ENCODE measurements around the gene VPS41.

The VPS41 gene

GRCh38 chr7:38889872-38890432 is 19.0 kb downstream of the VPS41 start:
- TF ChIP-seq EZH2phosphoT487 (IDR thresholded peaks at IDR 0.05; ENCODE audit: low read length), result no peak
- no peak for TF ChIP-seq EZH2 (optimal IDR thresholded peaks at IDR 0.05; ENCODE audit: low read depth, low read length)
- TF ChIP-seq CTCF (IDR thresholded peaks at IDR 0.05; ENCODE audit: low read length), result peak; percentile 28; the same call in 1 of the 2 replicates
- Histone ChIP-seq H3K9ac (ENCODE audit: low read length) (no peak overlapping the region), H4K20me1 (ENCODE audit: insufficient read depth, low read length) (no peaks in the 10 kb centered on the region), H3K4me1 (ENCODE audit: low read length) (no peaks in the 10 kb centered on the region), H3K4me3 (ENCODE audit: low read length) (no peak overlapping the region), H3K36me3 (replicated peaks; ENCODE audit: insufficient read depth, low read length) (0 out of 2 replicates have a peak, but pooled peaks cover 3% of the 10 kb centered on the region), H3K27ac (ENCODE audit: low read length) (no peak overlapping the region), H3F3A (ENCODE audit: insufficient read depth, low read length) (no peaks in the 10 kb centered on the region), H3K79me2 (ENCODE audit: low read length) (peaks cover 17% of the 10 kb centered on the region), H2AFZ (ENCODE audit: low read length) (no peak overlapping the region), H3K4me2 (ENCODE audit: low read depth, low read length) (no peak overlapping the region), H3K9me3 (replicated peaks; ENCODE audit: insufficient read depth, low read length) (no peaks in the 10 kb centered on the region), H3K9me2 (replicated peaks; ENCODE audit: insufficient read depth, low read length) (no peaks in the 10 kb centered on the region), H3K27me3 (replicated peaks; ENCODE audit: insufficient read depth, low read length) (no peaks in the 10 kb centered on the region)
- DNase-seq, result no peak

GRCh38 chr7:38889079-38889478 is 19.9 kb downstream of the VPS41 start:
- DNase-seq, result no peak
- TF ChIP-seq CTCF (IDR thresholded peaks at IDR 0.05; ENCODE audit: low read length), result no peak
- no peak for TF ChIP-seq EZH2 (optimal IDR thresholded peaks at IDR 0.05; ENCODE audit: low read depth, low read length)
- TF ChIP-seq EZH2phosphoT487 (IDR thresholded peaks at IDR 0.05; ENCODE audit: low read length), result no peak
- no peaks in the 10 kb centered on the region for H3F3A ChIP-seq (ENCODE audit: insufficient read depth, low read length)
- no peak overlapping the region for H3K27ac ChIP-seq (ENCODE audit: low read length)
- H3K79me2 ChIP-seq (ENCODE audit: low read length), result peaks cover 15% of the 10 kb centered on the region
- H3K36me3 ChIP-seq (replicated peaks; ENCODE audit: insufficient read depth, low read length), result 0 out of 2 replicates have a peak, but pooled peaks cover 3% of the 10 kb centered on the region
- H3K9me2 ChIP-seq (replicated peaks; ENCODE audit: insufficient read depth, low read length), result no peaks in the 10 kb centered on the region
- H2AFZ ChIP-seq (ENCODE audit: low read length), result no peak overlapping the region
- no peaks in the 10 kb centered on the region for H3K9me3 ChIP-seq (replicated peaks; ENCODE audit: insufficient read depth, low read length)
- H3K4me1 ChIP-seq (ENCODE audit: low read length), result no peaks in the 10 kb centered on the region
- H4K20me1 ChIP-seq (ENCODE audit: insufficient read depth, low read length), result no peaks in the 10 kb centered on the region
- no peak overlapping the region for H3K4me3 ChIP-seq (ENCODE audit: low read length)
- H3K9ac ChIP-seq (ENCODE audit: low read length), result no peak overlapping the region
- no peaks in the 10 kb centered on the region for H3K27me3 ChIP-seq (replicated peaks; ENCODE audit: insufficient read depth, low read length)
- H3K4me2 ChIP-seq (ENCODE audit: low read depth, low read length), result no peak overlapping the region

- Histone ChIP-seq H2AFZ (ENCODE audit: low read length) (no peak overlapping the region), H3K9me2 (replicated peaks; ENCODE audit: insufficient read depth, low read length) (no peaks in the 10 kb centered on the region), H4K20me1 (ENCODE audit: insufficient read depth, low read length) (no peaks in the 10 kb centered on the region), H3K27me3 (replicated peaks; ENCODE audit: insufficient read depth, low read length) (no peaks in the 10 kb centered on the region), H3K9ac (ENCODE audit: low read length) (no peak overlapping the region), H3K79me2 (ENCODE audit: low read length) (peaks cover 22% of the 10 kb centered on the region), H3K4me3 (ENCODE audit: low read length) (no peak overlapping the region), H3F3A (ENCODE audit: insufficient read depth, low read length) (no peaks in the 10 kb centered on the region), H3K4me2 (ENCODE audit: low read depth, low read length) (no peak overlapping the region), H3K9me3 (replicated peaks; ENCODE audit: insufficient read depth, low read length) (no peaks in the 10 kb centered on the region), H3K27ac (ENCODE audit: low read length) (no peak overlapping the region), H3K36me3 (replicated peaks; ENCODE audit: insufficient read depth, low read length) (0 out of 2 replicates have a peak, but pooled peaks cover 3% of the 10 kb centered on the region), H3K4me1 (ENCODE audit: low read length) (no peaks in the 10 kb centered on the region)
- TF ChIP-seq CTCF (IDR thresholded peaks at IDR 0.05; ENCODE audit: low read length) (no peak), EZH2phosphoT487 (IDR thresholded peaks at IDR 0.05; ENCODE audit: low read length) (no peak), EZH2 (optimal IDR thresholded peaks at IDR 0.05; ENCODE audit: low read depth, low read length) (no peak)
- DNase-seq, result no peak
Measured at GRCh38 chr7:38886265-38886664, 22.7 kb downstream of the VPS41 start.

All from MM.1S (cell line).